Activated CD8-positive, alpha-beta memory T cell treated with anti-CD3 and anti-CD28 coated beads, Interleukin-2, amount 50 U/mL, for 4 hours (primary cell): ENCODE data around the gene CACNA2D3.

Experiments
- DNase-seq: peaks from one replicate; pipeline ENCODE4 v3.0.0-alpha.2; 2020

Gene CACNA2D3

DNA sequence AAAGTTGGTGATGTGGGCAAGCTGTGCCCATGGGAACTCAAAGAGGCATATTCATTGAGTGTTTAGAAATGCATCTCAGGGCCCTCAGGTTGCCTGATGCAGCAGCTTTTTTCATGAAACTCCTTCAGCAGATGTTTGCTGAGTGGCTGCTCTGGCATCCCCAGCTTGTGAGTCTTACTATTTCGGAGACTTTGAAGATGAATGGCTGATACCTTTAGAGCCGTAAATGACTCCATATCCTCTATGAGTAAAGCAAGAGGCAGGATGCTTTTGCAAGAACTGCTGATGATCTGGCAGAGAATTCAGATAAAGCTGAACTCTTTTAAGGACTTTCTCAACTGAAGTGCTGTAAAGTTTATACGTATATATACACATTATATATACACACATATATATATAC lies 384.3 kb downstream of the CACNA2D3 start:
- no peak for DNase-seq

DNA sequence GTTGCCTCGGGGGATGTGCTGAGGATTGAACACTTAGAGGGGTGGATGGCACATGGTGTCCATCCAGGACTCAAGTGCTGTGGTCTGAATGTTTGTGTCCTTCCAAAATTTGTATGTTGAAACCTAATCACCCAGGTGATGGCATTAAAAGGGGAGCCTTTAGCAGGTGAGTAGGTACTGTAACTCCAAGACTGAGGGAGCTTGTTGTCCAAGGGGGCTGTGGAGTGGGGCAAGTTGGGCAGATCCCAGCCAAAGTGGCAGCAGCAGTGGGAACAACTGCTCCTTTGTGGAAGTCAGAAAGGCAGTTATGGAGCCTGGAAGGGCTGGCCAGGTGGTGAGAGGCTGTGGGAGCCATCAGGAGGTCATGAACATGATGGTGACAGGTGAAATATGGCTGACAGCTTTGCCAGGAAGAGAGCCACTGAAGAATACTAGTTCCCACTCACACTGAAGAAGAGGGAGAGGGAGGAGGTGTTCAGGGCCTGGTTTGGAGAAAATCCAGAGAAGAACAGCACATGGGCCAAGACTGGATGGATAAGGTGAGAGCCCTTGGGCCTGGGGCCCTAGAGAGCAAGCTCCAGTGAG lies 385.6 kb downstream of the CACNA2D3 start:
- no peak for DNase-seq

DNA sequence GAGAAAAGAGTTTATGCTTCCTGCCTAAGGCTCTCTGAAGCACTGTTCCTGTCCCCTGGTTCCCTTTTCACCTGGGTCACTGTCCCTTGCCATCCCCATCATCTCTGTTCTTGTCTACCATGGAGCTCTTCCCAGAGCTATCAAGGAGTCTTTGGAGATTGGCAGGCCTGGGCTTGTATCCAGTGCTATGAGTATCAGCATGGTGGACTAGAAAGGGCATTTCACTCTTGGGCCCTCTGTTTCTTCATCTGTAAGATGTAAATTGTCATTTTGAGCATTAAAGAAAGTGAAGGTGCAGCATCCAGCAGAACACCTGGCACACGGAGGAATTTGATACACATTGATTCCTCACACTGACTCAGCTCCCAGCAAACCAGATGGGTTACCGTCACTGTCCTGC lies 388.2 kb downstream of the CACNA2D3 start:
- no peak for DNase-seq

DNA sequence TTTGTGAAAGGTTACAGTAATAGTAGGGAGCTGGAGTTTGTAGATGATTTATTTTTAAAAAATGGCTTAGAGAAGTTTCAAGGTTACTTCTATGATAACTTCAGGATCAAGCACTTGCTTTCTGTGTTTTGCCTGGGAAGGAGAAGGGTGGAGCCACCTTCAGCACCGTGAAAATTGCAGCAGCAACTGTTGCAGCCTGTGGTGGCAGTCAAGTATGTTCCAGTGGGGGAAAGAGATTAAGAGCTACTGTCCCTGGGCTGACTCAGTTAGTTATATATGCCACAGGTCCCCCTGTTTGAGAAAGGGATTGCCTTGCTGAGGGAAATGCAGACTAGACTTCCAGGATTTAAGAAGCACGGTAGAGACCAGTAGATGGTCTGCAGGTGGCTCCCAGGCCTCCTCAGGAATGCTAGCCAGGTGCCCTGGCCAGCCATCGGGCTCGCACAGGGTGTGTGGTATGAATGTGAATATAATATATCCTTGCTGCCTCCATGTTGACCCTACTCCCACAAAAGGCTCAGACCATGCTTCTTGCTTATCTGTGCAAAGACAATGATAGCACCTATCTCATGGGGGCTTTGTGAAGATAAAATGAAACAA lies 389.5 kb downstream of the CACNA2D3 start:
- DNase-seq = no peak

DNA sequence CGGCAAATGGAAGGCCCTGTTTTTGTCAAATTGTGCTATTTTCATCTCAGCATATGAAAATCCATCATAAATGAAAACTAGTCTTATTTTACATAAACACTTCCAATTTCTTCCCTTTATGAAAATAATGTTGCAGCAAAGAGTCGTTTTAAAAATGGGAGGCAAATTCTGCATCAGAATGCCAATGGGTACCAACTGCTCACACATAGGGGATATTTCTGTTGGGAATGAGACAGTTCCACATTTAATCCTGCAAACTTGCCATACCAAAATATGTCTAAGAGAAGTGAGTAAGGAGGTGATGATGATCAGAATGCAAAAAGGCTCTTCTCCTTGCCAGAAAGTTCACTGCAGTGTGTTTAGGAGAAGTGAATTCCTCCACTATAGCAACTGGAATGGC lies 391.7 kb downstream of the CACNA2D3 start:
- no peak for DNase-seq

DNA sequence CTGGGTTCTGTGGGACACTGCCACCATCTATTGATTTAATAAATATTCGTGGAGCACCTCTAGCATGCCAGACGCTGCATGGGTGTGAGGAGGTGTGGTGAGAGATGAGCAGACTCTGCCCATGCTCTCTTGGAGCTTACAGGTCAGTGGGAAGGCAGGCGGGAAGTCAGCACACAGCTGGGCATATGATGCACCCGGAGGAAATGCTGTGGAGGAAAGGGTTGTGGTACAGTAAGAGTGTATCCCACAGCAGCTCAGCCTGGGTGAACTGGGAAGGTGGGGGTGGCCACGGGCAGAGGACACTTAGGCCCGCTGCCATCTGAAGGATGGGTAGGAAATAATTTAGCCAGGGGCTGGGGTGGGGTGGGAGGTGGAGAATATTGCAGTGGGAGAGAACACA lies 392.1 kb downstream of the CACNA2D3 start:
- DNase-seq = no peak

DNA sequence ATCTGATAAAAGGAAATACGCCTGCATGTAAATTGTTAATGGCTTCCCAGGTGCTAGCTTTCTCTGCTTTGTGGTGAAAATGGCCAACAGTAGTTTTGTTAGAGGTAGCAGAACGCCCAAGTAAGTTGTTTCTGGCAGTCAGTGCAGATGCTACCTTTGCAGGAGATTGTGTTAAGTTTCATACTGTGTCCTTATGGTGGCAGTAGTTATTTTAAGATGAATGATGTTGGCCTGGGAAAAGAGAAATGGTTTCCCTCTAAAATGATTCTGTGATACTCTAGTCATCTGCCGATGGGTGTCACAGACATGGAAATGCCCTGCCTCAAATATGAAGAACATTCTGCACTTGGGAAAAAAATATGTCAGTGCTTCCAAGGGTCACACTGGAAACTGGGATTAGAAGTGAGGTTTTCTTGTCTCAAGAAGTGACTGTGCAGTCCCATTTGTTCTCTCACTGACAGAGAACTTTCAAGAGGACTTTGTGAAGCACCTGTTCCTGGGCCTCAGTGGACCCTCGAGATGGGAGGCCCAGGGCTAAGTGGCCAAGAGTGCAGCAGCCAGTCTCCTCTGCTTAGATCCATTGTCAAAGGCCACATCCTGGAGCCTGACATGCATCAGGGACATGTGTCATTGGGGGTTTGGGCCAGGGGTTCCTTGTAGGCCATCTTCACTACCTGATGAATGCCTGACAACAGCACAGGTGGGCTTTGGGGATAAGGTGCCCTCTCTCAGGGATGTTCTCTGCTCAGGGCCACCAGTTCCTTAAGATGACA lies 393.3 kb downstream of the CACNA2D3 start:
- DNase-seq = no peak

DNA sequence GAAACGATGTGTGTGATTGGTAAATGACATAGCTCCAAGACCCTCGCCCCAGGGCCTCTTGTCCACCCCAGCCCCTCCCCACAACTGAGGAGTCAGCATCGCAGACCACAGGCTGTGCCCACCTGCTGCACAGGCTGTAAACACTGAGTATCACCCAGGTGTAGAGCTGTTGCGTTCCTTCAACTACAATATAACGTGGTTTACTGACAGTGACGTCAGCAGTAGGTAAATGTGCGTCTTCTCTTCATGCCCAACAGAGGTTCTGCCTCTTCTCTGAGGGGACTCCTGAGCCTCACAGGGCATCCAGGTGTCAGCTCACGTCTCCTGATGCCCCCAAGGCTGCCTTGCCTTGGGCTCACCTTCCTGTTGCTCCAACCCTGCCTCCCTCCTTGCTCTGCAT lies 395.1 kb downstream of the CACNA2D3 start:
- DNase-seq = no peak

DNA sequence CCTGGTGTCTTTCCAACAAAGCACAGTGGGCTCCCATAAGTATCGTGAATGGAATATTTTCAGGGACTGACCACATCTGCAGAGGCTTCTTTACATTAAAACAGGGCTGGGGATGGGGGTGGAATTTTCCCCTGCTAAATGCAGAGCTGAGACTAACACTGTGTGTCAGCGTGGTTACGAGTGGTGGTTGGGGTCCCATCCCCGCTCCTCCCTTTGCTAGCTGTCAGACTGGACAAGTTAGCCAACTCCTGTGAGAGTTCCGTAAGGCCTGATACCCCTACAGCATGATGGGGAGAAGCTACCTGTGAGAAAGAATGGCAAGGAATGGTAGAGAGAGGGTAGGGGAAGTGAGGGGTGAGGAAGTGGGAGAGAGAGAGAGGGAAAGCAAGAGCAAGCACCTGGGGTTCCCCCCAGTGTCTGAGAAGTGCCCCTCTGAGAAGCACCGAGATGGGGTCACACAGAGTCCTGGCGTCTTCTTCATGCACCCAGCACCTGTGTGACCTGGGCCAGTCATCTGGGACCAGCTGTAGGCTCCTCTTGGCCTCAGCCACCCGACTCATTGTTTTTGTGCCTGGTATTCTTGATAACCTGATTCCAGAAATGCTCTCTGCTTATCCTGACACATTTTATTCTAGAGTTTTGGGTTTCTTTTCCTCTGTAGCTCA lies 395.8 kb downstream of the CACNA2D3 start:
- DNase-seq = no peak

DNA sequence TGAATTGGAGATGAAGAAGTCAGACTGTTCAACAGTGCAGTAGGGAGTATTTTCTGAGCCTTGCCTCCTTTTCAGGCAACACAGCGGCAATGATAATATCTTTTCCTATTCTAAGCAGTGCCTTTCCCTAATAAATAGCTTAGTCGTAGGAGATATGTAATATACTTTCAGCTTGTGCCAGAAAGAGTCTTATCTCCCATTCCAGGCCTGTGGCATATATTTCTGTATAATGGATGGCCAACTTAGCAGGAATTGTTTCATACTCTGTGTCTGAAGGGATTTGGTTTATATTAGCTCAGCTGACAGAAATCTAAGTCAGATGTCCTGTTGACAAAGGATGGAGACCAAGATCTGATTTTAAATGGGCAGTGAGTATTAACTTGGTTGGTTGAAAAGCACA lies 397.1 kb downstream of the CACNA2D3 start:
- DNase-seq = no peak

DNA sequence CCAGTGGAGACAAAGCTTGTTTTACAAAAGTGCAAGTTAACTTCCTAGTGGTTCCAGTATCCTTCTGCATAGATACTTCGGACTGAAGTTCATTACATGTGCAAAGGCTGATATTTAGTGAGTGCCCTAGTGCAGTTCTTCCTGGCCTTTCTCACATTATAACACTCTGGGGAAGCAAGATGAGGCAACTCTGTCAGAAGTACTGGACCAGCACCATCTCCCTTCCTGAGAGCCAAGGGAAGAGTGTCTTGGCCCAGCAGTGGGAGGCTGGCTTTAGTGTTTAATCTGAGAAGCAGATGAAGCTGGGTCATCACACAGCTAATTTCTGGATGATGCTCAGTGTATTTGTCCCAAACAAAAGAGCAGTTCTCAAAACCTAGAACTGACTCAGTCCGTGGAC lies 397.7 kb downstream of the CACNA2D3 start:
- DNase-seq = no peak

DNA sequence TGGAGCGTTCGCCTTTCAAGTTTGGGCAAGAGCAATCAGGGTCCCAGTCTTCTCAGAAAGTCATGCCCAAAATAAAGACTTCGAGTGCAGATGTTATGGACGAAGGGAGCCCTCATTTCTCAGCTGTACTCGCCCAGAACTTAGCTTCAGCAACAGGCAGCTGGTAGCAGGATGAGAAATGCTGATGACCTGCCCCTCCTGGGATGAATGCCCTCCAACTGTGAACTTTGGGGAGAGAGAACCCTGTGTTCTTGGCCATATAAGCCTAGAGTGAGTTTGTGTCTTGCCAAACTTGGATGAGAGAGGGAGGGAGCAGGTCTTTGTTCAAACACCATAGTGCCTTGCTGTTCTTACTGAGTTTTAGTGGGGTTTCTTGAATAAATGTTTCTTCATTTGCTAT lies 405.2 kb downstream of the CACNA2D3 start:
- DNase-seq = no peak

DNA sequence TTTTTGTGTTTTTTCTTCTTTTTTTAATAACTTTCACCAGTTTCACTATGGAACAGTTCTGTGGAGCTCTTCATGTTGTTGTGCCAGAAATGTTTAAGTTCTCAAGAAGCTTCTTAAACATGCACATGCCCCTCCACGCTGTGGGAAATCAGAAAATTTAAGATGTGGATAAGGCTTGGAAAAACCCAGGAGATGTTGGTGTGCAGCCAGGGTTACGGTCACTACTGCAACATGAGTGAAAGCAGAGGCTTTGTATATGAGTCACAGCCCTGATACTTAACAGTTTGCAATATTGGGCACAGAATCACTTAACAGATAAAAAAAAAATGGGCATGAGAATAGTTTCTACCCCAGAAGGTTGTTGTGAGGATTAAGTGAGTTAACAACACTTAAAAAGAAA lies 405.6 kb downstream of the CACNA2D3 start:
- no peak for DNase-seq

DNA sequence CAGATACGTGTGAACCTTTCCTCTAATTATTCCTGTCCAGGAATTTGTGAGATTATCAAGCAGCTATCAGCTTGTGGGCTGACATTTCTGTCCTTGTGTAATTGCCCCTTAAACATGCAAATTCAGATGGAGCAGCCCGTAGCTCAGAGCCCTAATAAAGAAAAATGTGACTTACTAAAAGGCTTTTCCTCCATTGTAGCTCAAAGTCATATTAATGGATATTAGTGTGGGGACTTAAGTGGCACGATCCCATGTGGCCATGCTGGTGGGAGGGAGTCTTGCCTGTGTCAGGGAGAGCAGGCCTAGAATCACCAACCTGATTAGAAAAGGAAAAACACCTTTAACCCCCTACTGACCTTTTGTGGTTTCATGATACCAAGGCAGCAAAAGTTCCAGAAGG lies 406.3 kb downstream of the CACNA2D3 start:
- no peak for DNase-seq

DNA sequence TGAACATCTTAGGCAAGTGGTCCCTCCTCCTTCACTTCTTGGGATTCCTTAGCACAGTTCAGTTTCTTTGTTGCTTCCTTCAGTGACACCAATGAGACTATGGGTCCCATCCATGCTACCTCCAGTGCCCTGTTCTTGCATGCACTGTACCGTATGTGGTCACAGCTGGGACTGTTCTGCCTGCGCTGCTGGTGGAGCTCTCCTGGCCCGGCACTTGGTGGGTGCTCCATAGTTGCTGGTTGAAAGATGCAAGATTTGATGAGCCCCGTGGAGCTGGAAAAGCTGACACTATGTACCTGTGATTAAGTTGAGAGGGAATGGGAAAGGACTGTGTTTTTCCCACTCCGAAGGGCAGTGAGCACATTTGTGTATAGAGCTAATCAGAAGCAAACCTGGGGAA lies 407.7 kb downstream of the CACNA2D3 start:
- no peak for DNase-seq

DNA sequence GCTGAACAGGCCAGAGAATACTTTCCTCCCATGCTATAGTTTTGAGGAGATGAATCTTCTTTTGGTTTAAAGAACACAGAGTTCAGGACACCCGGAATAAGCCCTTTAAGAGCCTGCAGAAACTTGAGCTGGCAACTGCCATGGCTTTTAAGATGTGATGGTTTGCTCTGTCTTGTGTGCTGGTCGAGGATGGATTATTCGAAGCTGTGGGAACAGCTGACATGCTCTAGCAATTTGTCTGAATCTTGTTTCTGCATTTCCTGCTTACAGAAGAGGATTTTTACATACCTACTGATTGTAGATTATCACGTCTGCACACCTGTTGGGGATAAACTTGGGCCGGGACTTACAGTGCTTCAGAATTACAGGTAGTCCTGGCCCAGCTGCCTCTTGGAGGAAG lies 408.6 kb downstream of the CACNA2D3 start:
- no peak for DNase-seq

DNA sequence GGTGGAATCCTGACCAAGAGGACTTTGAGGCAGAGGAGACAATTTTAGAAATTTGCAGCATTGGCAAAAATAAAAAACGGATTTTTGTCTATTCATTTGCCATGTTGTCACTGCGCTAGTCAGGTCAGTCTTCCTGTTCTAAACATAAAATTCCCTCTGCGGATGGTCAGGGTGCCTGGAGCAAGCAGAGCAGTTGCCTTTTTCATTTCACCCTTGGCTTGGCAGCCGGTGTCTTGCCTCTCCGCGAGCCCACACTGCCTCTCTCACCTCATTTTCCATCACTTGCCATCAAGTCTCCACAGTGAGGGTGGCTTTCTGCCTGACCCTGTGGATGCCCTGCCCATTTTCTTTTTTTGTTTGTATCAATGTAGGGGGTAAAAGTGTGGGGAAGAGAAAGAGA lies 409.4 kb downstream of the CACNA2D3 start:
- no peak for DNase-seq

DNA sequence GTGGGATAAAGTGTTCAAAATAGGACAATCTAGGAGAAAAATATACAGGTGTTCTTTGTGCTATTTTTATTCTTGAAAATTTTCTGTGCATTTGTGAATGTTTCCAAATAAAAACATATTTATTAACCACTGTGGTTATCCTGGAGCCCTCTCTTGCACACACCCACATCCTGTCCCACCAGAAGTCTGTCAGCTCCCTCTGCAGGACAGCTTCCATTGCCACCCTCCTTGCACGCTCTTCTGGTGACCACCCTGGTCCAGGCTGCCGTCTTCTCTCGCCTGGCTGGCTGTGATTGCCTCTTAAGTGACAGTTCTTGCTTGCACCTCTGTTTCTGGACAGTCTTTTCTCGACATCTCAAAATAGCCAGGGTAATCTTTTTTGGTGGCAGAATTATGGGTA lies 411.5 kb downstream of the CACNA2D3 start:
- no peak for DNase-seq

DNA sequence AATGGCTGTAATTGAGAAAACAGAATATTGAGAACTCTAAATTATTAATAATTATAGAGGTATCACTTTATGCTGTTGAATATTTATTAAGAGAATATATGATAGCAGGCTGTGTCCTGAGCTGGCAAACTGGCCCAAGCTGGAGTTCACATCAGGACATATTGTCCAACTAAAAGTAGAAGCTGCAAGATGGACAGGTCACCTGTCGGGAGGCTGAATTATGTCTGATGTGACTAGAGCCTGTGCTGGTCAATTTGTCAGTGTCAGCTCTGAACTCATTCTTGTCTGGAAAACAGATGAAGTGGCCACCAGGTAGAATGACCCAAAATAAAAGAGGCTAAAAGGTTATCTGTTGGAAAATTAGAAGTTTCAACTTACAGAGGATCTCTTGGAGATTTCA lies 413.3 kb downstream of the CACNA2D3 start:
- DNase-seq = no peak

DNA sequence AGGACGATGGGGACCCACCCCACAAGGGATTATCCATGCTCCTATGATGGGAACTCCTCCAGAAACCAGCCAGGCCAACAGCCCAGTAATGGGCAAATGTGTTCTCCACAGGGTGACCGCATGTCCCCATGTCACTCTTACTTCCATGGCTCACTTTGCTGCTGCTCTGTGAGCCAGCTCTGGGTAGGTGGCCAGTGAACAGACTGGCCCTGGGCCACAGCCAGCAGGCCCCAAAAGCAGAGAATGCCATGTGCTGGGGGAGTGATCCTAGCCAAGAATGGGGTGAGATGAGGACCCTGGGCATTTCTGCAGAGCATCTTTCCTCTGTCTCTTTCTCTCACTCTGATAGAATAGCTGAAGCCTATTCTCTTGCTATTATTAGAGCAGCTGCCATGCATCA lies 414.1 kb downstream of the CACNA2D3 start:
- DNase-seq = no peak

DNA sequence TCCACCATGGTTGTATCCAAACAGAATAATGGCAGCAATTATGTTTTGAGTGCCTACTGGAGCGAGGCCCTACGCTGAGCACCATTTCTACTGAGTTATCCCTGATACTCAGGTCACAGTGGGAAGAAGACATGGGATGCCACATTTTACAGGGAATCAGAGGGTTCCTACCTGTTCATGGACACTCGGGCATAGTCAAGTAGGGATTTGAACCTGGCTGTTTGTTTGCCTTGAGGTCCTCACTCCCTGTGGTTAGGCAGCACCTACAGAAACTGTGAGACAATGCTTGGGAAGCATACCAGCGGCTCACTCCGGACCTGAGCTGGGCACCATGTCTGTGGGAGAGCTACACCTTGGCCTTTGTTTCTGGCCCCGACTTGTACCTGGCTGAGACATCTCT lies 415.2 kb downstream of the CACNA2D3 start:
- no peak for DNase-seq

DNA sequence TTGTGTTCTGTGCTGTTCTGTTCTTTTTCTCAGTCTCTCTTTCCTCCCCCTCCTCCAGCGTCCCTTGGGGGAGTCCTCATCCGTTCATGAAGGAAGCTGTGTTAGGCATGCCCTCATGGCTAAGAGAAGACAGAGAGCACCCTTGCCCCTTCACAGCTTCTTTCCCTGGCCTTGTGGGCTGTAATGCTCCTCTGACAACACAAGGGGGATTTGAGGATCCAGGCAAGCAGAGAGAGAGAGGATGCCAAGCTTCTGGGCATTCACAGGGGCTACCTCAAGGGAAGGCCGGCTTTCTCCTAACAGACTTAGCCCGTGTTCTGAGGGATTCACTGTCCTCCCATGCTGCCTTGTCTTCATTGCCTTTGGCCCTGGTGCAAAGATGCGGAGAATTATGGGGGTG lies 416.0 kb downstream of the CACNA2D3 start:
- no peak for DNase-seq

DNA sequence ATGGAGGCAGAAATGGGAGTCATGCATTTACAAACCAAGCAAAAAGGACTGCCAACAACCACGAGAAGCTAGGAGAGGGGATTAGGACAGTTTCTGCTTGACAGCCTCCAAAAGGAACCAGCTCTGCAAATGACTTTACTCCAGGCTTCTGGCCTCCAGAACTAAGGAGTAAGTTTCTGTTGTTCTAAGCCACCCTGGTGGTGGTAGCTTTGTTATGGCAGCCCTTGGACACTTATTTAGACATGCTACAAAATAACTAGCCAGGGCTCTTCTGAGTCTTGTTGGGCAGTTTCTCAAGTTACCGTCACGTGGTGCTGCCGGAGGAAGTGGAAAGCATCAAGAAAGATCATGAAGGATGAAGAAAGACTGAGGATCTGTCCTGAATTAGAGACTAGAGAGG lies 419.0 kb downstream of the CACNA2D3 start:
- no peak for DNase-seq

DNA sequence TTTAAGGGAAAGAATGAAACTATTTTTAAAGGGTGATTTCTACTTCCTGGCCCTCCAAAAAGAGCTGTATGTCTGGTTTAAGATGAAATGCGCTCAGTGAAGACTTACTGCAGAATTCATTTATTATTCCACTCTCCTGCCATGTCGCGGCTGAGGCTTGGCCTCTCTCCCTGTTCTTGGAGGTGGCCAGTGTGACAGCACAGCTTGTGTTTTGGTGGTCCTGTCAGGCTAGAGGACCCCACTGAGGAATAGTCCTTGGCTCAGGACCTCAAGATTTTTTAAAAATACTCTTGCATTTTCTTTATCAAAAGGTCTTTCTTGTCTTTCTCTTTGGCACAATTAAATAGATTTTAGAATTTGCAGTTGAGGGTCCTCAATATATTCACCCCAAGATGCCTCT lies 421.1 kb downstream of the CACNA2D3 start:
- no peak for DNase-seq
